Measurements from ENCODE around the gene OR6A2.
A peak's percentile ranks its signal among the peaks of the same experiment; 100 is the strongest.

OR6A2 gene

DNA sequence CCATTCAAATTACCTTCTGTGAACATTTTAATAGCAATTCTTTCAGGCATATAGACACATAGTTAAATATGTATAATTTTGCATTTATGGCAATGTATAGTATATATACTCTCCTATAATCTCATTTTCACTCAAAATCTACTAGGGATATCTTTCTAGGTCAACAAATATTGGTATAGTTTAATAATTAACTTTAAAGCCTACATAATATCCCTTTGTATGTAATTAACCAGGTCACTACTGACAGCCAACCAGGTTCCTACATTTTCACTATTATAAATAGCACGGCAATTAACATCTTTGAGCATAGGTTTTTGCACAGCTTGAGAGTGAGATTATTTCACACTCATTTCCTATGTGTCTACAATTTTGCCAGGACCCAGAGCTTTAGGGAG, 43.5 kb downstream of the OR6A2 start:
- no peak for DNase-seq (ENCODE audit: low spot score)

DNA sequence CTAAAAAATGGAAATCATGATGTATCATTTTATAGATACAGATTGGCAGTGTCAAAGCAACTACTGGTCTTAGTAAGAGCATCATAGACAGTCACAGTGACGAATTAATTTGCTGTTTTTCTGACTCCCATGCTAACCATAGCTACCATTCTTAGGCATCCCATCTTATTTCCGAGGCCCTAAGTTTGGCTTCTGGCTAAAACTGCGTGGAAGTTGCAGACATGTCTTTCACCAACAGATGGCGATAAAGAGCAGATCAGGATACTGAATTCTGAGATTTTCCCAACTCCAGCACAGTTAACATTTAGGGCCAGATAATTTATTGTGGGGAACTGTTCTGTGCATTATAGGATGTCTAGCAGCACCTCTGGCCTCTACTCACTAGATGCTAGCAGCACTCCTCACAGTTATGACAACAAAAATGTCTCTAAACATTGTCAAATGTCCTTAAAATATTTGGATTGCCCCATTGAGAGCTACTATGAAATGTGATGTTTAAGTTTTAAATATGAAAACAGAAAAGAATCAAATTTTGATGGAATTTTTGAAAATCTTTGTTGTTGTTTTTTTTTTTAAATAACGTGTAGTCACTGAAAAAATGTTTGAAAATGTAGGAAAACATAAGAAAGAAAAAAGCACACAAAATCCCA, 44.1 kb downstream of the OR6A2 start:
- DNase-seq (ENCODE audit: low spot score), result peak; percentile 64

DNA sequence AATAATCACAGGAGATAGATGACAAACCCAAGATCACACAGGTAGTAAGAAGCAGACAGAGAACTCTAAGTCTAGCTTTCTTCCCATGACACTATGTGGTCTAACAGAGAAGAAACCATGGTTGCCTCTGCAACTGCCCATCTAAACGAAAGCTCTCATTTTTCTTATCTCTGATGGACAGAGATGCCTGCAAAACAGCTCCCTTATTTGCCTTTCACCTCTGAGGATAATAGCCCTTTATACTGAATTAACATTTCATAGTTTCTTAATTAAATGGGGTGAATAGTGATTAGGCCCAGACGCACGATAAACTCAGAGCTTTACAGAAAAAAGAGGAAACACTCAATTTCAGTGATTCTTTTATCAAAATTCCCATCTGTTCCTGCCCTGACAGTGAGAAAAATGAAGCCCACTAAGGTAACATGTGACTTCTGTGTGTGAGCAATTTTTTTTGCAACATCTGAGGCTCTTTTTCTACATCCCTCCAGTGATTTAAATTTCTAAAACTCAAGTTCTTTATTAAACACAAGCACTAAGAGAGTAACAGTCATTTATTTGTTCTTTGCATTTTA, 52.3 kb downstream of the OR6A2 start:
- DNase-seq (ENCODE audit: low spot score), result no peak

DNA sequence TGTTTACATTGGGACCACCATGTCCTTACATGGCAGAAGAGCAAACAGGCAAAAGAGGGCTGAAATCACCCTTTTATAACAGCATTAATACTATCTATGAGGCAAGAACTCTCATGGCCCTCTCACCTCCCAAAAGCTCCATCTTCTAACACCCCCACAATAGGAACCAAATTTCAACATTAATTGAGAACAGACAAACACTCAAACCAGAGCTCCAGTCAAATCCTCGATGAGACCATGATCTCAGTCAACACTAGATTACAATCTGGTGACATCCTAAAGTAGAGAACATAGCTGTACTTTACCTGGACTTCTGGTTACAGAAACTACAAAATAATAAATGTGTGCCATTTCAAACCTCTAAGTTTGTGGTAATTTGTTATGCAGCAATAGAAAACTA, 52.9 kb downstream of the OR6A2 start:
- DNase-seq (ENCODE audit: low spot score), result no peak

DNA sequence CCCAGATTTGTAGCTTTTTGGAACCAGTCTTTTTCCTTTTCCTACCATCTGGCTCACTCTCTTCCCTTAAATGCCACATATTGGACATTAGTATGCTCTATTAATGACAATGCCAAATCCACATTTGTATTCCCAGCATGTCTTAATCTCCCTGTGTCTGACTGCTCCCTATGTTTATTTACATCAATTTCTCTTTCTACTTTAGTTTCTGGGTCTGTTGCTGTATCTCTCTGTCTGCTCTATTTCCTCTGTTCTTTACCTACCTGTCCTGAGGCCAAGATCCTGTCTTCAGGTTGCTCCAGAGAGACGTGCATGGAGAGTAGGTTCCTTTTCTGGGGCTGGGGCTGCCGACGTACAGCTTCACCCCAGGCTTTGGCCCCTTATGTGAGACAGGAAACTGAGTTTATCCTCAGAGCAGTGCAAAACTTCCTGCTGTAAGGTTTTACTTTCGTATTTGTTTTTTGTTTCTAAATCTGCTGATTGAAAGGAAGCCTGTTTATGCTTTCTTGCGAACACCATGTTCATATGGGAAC, 53.3 kb downstream of the OR6A2 start:
- no peak for DNase-seq (ENCODE audit: low spot score)

DNA sequence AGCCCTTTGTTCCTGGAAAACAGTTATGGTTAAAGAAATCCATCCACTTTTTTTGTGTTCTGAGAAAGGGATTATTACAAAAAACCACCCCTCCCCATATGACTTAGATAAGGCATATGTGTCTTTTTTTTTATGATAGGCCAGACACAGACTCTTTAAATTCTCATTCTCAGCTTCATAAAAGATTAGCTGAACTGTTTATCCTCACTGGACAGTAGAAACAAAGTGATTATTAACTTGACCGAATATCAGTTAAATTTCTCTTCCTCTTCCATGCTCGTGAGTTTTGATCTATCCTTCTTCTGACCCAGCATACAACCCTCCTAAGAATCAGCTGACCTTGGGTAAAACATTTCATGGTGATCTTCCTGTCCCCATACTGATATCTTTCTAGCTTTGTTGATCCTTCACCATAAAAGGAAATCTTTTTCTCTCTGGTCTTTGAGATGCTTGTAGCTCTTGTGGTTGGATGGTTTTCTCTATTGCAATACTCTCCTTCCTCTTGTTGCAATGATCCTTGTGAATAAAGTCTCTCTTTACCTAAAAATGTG, 53.9 kb downstream of the OR6A2 start:
- no peak for DNase-seq (ENCODE audit: low spot score)

DNA sequence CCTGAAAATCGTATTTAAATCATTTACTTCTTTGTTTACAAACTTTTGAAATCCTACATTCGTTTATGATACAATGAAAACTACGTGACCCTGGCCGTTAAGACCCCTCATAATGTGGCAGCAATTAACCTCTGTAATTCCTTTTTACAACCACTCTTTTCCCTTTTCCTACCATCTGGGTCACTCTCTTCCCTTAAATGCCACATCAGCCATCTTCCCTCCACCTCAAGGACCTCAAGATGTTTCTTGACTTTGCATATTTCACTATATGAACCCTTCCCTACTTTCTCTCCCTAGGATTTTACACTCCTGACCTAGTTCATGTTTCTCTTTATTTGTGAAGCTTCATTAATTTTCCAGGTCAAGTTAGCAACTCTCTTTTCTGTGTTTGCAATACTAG, 54.5 kb downstream of the OR6A2 start:
- no peak for DNase-seq (ENCODE audit: low spot score)

DNA sequence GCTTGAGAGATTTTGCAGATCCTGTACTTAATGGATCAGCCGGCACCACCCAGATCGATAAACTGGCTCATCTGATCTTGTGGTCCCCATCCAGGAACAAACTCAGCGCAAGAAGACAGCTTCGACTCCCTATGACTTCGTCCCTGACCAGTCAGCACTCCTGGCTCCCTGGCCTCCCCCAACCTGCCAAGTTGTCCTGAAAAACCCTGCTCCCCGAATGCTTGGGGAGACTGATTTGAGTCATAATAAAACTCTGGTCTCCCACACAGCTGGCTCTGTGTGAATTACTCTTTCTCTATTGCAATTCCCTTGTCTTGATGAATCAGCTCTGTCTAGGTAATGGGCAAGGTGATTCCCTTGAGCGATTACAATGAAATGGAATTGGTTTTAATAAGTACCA, 57.2 kb downstream of the OR6A2 start:
- DNase-seq (ENCODE audit: low spot score), result no peak
